ENCODE measurements around the gene PTPRH. TPM values are rescaled to one million over a fixed set of nuclear protein-coding genes. Genes with fewer than 3 reads are reported as not detected.

Gene PTPRH
- total RNA-seq, 2 experiments from 2014 or later: not detected

- Histone ChIP-seq H3K27me3 (ENCODE audit: control insufficient read depth in 1 of 2, insufficient read depth in 2 of 2, low read length in 2 of 2) (peaks cover 33 to 42% of the 10 kb centered on the region in 2 experiments), H3K9me3 (ENCODE audit: control insufficient read depth in 1 of 2, insufficient read depth in 1 of 2, low read length in 2 of 2) (peaks cover 0 to 6% of the 10 kb centered on the region in 2 experiments), H3K4me3 (ENCODE audit: low read length) (no peak overlapping the region), H3K27ac (ENCODE audit: low read depth in 1 of 2, low read length in 2 of 2) (no peak overlapping the region), H3K36me3 (ENCODE audit: insufficient read depth, low read length) (no peaks in the 10 kb centered on the region), H3K4me1 (ENCODE audit: insufficient read depth, low read length) (peaks cover 5% of the 10 kb centered on the region)
- no peak overlapping the region for H3K4me3 Mint-ChIP-seq
- TF ChIP-seq CTCF (IDR thresholded peaks at IDR 0.05): no peak
- ChIA-PET POLR2A (no interaction called here), CTCF (interaction anchor here (0.6 kb wide), 1 partner anchor 371 kb away, joined by 5 read pairs; no protein-coding TSS in a partner anchor)
- DNase-seq: no peak
- no peak for ATAC-seq (ENCODE audit: poor library complexity)
- no peak overlapping the region for H3K27ac Mint-ChIP-seq
- intact Hi-C loops (cut with DNase I, micrococcal nuclease): no loop called here
- H3K4me1 Mint-ChIP-seq (ENCODE audit: low read depth): no peaks in the 10 kb centered on the region
- H3K9me3 Mint-ChIP-seq: no peaks in the 10 kb centered on the region
- H3K36me3 Mint-ChIP-seq (ENCODE audit: low read depth): no peaks in the 10 kb centered on the region
- peaks cover 39% of the 10 kb centered on the region for H3K27me3 Mint-ChIP-seq
Measured at GRCh38 chr19:55136399-55137102, 72.8 kb downstream of the PTPRH start.

DNA sequence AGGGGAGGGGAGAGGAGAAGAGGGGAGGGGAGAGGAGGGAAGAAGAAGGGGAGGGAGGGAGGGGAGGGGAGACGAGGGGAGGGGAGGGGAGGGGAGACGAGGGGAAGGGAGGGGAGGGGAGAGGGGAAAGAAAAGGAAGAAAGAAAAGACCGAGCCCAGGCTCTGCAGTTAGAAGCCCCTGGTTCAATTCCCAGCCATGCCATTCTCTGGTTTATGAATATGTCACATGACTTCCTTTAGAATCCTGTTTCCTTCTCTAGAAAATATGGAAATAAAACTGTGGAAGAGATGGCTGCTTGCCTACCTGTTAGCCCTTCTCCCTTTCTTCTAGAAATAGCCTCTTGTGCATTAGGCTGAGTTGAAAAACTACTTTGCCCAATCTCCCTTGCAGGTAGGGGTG lies 74.6 kb downstream of the PTPRH start:
- no peak overlapping the region for H3K27ac ChIP-seq (ENCODE audit: low read depth in 1 of 2, low read length in 2 of 2)
- no peak for TF ChIP-seq CTCF (IDR thresholded peaks at IDR 0.05)
- no peak overlapping the region for H3K4me3 ChIP-seq (ENCODE audit: low read length)
- Mint-ChIP-seq H3K4me3 (no peak overlapping the region), H3K27me3 (peaks cover 43% of the 10 kb centered on the region), H3K36me3 (ENCODE audit: low read depth) (no peaks in the 10 kb centered on the region), H3K4me1 (ENCODE audit: low read depth) (no peaks in the 10 kb centered on the region), H3K9me3 (no peaks in the 10 kb centered on the region), H3K27ac (no peak overlapping the region)
- DNase-seq: no peak
- POLR2A ChIA-PET: no interaction called here
- peaks cover 31 to 34% of the 10 kb centered on the region in 2 experiments for H3K27me3 ChIP-seq (ENCODE audit: control insufficient read depth in 1 of 2, insufficient read depth in 2 of 2, low read length in 2 of 2)
- no peaks in the 10 kb centered on the region for H3K36me3 ChIP-seq (ENCODE audit: insufficient read depth, low read length)
- no peak for ATAC-seq (ENCODE audit: poor library complexity)
- intact Hi-C loops (cut with DNase I, micrococcal nuclease): no loop called here
- CTCF ChIA-PET: no interaction called here
- peaks cover 0 to 6% of the 10 kb centered on the region in 2 experiments for H3K9me3 ChIP-seq (ENCODE audit: control insufficient read depth in 1 of 2, insufficient read depth in 1 of 2, low read length in 2 of 2)
- no peaks in the 10 kb centered on the region for H3K4me1 ChIP-seq (ENCODE audit: insufficient read depth, low read length)

GRCh38 chr19:55133639-55134444 lies 75.5 kb downstream of the PTPRH start:
- intact Hi-C loops (cut with DNase I, micrococcal nuclease): no loop called here
- ChIA-PET CTCF (no interaction called here), POLR2A (no interaction called here)
- Histone ChIP-seq H3K9me3 (ENCODE audit: control insufficient read depth in 1 of 2, insufficient read depth in 1 of 2, low read length in 2 of 2) (peaks cover 0 to 6% of the 10 kb centered on the region in 2 experiments), H3K27ac (ENCODE audit: low read depth in 1 of 2, low read length in 2 of 2) (peak overlapping the region in 1 of 2 donors; percentile 30), H3K4me3 (ENCODE audit: low read length) (no peak overlapping the region), H3K4me1 (ENCODE audit: insufficient read depth, low read length) (no peaks in the 10 kb centered on the region), H3K27me3 (ENCODE audit: control insufficient read depth in 1 of 2, insufficient read depth in 2 of 2, low read length in 2 of 2) (peaks cover 30 to 31% of the 10 kb centered on the region in 2 experiments), H3K36me3 (ENCODE audit: insufficient read depth, low read length) (no peaks in the 10 kb centered on the region)
- DNase-seq: no peak
- no peak for TF ChIP-seq CTCF (IDR thresholded peaks at IDR 0.05)
- Mint-ChIP-seq H3K4me1 (ENCODE audit: low read depth) (no peaks in the 10 kb centered on the region), H3K27me3 (peaks cover 45% of the 10 kb centered on the region), H3K27ac (no peak overlapping the region), H3K4me3 (no peak overlapping the region), H3K36me3 (ENCODE audit: low read depth) (no peaks in the 10 kb centered on the region), H3K9me3 (no peaks in the 10 kb centered on the region)
- no peak for ATAC-seq (ENCODE audit: poor library complexity)

All from CD4-positive, alpha-beta T cell (primary cell).